HG02973 (cell line): ENCODE measurements around the gene PLA2G10.
"Not testable (repeated sequence)": the region's sequence is repeated elsewhere in the genome, so short reads cannot be mapped to it uniquely, and the experiment has no call there.

ENCODE experiments used
- ATAC-seq: cut with Tn5 transposase; IDR thresholded peaks from one replicate; pipeline ENCODE4 v1.9.1; 2021; ENCODE audit warnings: moderate library complexity; ENCODE audit not compliant: unreplicated experiment

Gene PLA2G10

GRCh38 chr16:14667347-14668266 is 26.5 kb downstream of the PLA2G10 start:
- ATAC-seq = no peak

GRCh38 chr16:14658063-14658462 is 36.0 kb downstream of the PLA2G10 start:
- ATAC-seq = peak; percentile 78

- no peak for ATAC-seq
Observed at GRCh38 chr16:14652726-14653125, 41.4 kb downstream of the PLA2G10 start.

- ATAC-seq = no peak
Observed at GRCh38 chr16:14650629-14651028, 43.5 kb downstream of the PLA2G10 start.

- no peak for ATAC-seq
Observed at GRCh38 chr16:14649816-14650215, 44.3 kb downstream of the PLA2G10 start.

GRCh38 chr16:14641926-14642325 is 52.2 kb downstream of the PLA2G10 start:
- no peak for ATAC-seq

GRCh38 chr16:14641206-14641605 is 52.9 kb downstream of the PLA2G10 start:
- ATAC-seq = no peak

GRCh38 chr16:14640538-14640937 is 53.6 kb downstream of the PLA2G10 start:
- ATAC-seq = no peak

GRCh38 chr16:14636951-14637240 is 57.2 kb downstream of the PLA2G10 start:
- not testable (repeated sequence) for ATAC-seq

- ATAC-seq = not testable (repeated sequence)
Observed at GRCh38 chr16:14636179-14636950, 57.7 kb downstream of the PLA2G10 start.

GRCh38 chr16:14635395-14636165 is 58.5 kb downstream of the PLA2G10 start:
- no peak for ATAC-seq

- no peak for ATAC-seq
Observed at GRCh38 chr16:14634389-14634725, 59.8 kb downstream of the PLA2G10 start.

- peak; percentile 72 for ATAC-seq
Observed at GRCh38 chr16:14632693-14633569, 61.2 kb downstream of the PLA2G10 start, which contains the start of gene BFAR. BFAR (plus strand) TSS chr16:14632951; CDS start chr16:14644347, 11,396 bp downstream.

GRCh38 chr16:14630620-14631330 is 63.3 kb downstream of the PLA2G10 start:
- ATAC-seq = not testable (repeated sequence)

GRCh38 chr16:14629919-14630619 is 64.0 kb downstream of the PLA2G10 start, which contains the start of gene PARN:
PARN (minus strand) TSS chr16:14630260; CDS start chr16:14630125, 135 bp downstream.
- ATAC-seq = peak; percentile 42

GRCh38 chr16:14629612-14629918 is 64.5 kb downstream of the PLA2G10 start:
- peak; percentile 2 for ATAC-seq

- ATAC-seq = no peak
Observed at GRCh38 chr16:14628806-14629611, 65.1 kb downstream of the PLA2G10 start.

- no peak for ATAC-seq
Observed at GRCh38 chr16:14627078-14627477, 67.0 kb downstream of the PLA2G10 start.
